SIG-M5 (cell line): Measurements from ENCODE around the gene RPS27.

Experiments
- DNase-seq: peaks from one replicate; lab custom pipeline; 2025; lab: John Stamatoyannopoulos, UW

RPS27 gene

DNA sequence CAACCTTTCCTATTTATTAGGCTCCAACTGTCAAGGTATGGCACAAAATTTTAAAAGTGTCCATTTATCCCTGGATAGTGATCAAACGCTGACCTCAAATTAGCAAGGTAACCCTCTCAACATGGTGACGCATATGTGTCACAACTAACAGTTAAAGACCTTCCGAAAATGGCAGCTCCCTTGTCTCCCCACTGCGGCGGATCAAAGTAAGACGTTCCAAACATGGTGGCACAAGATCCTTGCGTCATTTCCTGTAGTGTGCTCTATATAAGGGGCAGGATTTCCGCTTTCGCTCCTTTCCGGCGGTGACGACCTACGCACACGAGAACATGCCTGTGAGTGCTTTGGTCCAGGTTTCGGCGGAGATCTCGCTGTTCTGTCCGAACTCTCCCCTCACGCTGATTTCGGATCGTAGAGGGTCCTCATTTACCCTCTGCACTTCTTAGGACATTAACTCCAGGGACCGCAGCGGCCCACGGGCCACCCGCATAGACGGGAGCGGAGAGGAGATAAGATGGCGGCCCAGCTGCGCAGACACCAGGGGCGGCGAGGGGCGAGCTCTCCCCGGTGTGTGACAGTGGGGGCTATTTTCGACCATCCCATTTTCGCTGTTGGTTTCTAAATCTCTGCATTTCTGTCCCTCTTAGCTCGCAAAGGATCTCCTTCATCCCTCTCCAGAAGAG is at the start of gene RPS27:
Gene RPS27 (plus strand): TSS at position 295 of the 683 bp plus-strand sequence. CDS start 35 bp downstream, at position 330.
- DNase-seq = peak; percentile 98

DNA sequence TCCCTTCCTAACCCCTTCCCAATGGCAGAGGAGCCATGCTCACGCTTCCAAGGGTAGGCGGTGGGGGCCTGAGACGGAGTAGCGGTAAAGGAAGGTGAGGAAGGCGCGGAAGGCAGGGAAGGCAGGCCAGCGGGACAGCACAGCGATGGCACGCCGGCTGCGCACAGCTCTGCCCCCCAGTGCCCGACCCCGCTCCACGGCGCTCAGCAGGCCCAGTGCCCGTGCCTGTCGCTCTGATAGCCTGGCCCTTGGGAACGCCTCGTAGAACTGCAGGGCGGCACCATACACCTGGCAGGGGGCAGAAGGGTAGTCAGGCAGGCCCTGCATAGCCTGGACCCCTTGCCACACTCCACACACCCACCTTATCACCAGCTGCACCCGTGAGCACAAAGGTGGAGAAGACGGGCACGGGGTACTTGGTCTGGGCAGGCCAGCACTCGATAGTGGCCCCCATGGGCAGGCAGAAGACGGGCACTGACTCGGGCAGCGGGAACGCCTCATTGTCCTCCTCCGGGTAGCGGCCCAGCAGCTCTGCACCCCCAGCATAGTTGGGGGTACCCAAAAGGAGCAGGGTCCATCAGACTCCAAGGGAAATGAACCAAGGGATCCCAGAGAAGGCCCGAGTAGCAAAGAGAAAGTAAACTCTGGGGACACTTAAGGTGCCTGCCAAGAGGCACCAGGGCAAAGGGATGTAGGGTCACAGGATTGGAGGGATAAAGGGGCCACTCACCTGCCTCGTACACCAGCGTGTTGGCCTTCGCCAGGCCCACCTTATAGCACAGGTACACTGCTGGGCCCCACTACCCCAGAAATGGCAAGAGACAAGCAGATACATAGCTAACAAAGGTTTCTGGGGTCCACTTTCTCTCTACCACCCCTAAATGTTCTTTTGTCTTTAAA is 48.5 kb upstream of the RPS27 start:
- no peak for DNase-seq

DNA sequence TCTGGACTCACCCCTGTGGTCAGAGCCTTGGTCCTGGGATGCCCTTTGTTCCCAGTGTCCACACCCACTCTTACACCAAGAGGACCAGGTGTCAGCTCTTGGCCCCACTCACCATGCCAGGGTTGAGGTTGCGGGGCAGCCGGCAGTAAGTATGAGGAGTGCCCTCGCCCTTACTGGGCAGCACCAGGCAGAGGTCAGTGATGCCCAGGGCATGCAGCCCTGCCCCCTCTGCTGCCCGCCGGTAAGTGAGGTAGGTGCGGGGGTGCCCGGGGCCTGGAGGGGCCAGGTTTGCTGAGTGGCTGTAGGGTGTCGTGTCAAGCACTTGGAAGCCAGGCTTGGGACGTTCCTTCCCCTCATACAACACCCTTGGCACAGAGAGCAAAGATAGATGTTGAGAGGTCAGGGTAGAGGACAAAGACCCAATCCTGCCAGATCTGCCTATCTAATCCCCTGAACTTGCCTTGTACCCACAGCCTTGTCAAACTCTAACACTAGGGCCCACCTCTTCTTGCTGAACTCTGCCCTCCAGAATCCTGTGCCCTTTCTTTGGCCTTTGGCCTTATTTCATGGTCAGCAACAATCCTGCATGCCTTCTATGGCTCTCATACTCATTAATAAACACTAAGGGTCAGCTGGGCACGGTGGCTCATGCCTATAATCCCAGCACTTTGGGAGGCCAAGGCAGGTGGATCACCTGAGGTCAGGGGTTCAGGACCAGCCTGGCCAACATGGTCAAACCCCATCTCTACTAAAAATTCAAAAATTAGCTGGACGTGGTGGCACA is 47.6 kb upstream of the RPS27 start:
- no peak for DNase-seq

DNA sequence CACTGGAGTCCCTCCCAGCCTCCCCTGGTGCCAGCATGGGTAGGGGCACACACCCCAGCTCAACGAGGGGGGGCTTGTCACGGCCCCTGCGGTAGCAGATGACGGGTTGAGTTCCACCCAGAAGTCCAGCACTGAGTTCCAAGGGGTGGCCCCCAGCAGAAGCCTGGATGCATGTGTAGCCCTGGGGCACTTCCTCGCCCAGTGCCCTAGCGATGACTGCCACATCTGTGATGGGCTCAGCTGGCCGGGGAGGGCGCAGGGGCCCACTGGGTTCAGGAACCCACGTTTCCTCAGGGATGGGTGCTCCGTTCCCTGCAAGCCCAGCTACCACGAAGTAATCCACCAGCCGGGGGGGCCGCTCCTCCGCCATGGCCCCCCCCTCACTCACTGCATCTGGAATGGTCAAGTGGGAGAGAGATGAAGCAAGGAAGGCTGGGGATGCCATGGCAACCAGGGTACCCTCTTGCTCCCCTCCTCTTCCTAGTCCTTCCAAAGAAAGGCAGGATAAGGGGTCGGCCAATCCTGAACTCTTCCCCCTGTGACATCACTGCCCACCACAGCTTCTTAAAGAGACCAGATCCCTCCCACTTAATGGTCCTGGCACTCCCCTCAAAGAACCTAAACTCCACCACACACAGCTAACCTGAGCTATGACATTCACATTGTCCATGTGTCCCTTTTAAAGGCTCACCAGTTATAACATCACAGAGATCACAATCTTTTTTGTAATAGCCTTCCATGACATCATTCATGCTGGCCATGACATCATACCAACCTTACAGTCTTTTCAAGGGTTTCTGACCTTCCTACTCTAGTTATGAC is 46.3 kb upstream of the RPS27 start:
- DNase-seq = no peak

DNA sequence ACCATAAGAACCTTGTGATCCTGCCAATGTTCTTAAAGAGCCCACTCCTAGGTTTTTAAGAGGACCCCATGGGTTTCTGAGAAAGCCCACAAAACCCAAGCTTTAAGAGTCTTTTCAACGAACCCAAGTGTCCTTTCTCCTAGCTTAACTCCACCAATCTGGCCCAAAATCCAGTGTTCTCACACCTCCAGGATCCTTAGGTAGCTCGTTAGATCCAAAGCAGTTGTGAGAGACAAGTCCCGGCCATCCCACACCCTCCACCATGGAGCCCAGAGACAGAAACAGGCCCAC is 45.8 kb upstream of the RPS27 start:
- DNase-seq = no peak

DNA sequence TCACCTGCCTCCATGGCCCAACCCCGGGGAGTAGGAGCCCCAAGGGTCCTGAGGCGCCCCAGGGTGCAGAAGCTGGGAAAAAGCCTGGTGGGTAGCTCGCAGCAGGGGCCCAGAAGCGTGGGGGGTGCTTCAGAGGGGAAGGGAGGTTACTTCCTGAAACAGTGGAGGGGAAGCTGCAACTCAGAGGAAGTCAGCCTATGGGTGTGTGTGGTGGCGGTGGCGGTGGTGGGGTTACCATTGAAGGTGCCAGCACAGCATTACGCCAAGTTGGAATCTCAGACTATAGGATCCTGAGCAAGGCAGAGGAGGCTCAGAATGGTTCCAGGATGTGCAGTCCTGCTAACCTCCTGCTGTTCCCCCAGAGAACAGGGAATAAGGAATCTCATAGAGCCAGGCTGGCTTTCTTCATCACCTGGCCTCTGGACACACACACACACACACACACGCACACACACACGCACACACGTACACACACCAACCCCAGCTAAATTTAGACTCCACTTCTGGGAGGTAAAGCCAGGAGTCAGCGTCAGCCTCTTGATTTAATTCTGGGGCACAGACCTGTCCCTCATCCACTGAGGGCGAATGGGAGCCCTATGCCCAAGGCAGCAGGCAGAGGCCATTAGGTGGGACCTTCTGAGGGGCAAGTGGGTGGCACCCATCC is 45.3 kb upstream of the RPS27 start:
- peak; percentile 90 for DNase-seq

DNA sequence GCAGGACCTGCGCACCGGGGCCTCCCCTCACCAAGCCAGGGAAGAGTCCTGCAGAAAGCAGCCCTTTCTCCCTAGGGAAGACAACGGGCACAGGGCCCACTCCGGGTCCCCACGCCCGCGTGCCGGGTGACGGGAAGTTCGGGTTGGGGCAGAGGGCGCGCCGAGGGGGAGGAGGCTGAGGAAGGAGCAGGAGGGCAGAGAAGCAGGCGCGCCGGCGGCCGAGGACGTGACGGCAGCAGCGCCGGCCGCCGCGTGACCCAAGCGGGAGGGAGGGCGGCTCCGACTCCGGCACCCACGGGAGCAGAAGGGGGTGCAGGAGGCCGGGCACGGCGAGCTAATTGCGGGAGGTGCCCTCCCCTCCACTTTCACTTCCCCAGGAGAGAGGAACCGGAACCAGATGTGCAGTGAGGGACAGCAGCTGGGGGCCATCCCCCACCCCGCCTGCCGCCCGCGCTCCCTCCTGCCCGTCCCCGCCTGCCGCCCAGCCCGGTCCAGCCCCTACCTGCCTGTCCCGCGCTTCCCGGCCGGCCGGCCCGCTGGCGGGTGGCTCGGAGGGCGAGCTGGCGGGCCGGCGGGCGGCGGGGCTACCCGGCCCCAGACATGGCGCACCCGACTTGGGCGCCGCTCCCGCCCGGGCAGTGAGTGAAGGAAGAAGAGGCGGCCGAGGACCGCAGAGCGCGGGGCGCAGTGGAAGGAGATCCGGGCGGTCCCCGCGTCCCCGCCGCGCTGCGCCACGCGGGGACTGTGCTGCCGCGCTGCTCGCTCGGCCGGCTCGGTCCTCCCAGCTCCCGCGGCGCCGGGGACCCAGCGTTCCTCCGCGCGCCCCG is 44.6 kb upstream of the RPS27 start:
- peak; percentile 89 for DNase-seq

DNA sequence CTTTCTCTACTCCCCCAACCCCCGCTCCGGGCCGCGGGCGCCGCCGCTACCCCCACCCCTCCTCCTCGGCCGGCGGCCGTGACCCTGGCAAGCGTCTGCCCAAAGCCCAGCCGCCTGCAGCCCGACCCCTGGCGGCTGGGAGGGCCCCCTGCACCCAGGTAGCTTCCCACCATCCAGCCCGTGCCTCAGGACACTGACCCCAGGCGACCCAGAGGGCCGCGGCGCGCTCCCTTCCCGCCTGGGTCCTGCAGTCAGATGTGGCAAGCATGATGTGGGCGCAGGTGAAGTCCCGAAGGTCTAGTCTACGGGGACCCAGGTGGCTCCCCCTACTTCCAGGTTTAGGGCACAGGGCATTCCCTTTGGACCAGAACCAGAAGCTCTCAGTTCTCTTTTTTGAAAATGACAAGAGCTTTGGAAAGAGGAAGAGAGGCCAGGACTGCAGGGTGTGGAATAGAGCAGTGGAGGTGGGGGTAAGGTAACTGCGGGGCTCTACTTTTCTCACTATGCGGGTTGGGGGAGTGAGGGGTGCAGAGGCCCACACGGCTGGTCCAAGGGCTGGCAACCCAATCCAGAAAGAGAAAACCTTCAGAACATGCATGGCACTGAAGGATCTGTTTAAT is 43.8 kb upstream of the RPS27 start, which contains the start of gene DENND4B:
Gene DENND4B (minus strand): TSS at position 97 of the 620 bp plus-strand sequence. CDS start 2,344 bp downstream, outside the sequence.
- no peak for DNase-seq

DNA sequence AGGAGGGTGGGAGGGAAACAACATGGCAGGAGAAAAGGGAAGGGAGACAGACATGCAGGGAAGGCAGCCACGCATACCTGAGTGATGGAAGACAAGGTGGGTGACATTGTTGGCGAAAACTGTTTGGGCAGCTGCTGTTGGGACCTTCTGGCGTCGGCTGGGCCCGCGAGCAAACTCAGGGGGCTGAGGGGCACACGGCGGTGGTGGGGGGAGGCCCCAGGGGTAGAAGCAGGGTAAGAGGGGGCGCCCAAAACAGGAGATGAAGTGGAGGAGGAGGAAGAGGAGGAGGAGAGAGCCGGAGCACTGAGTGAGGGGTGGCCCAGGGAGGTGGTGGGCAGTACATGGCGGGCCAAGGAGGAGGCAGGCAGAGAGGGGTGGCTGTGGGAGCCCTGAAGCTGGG is 39.4 kb upstream of the RPS27 start:
- no peak for DNase-seq

DNA sequence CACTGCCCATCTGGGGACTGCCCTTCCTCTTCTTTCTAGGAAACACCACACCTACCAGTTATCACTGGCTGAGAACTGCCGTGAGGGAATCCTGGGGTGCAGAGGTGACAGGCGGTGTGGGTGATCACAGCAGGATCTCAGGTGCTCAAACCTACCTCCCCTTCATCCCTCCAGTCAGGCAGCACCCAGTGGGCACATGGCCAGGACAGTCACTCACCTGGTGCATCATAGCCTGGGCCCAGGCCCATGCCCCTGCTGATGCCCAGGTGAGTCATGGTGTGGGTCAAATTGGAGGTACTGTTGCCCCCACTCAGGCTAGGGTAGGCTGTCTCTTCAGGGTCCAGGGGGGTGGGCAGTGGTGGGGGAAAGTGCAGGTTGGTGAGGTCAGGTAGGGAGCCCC is 38.8 kb upstream of the RPS27 start:
- no peak for DNase-seq

DNA sequence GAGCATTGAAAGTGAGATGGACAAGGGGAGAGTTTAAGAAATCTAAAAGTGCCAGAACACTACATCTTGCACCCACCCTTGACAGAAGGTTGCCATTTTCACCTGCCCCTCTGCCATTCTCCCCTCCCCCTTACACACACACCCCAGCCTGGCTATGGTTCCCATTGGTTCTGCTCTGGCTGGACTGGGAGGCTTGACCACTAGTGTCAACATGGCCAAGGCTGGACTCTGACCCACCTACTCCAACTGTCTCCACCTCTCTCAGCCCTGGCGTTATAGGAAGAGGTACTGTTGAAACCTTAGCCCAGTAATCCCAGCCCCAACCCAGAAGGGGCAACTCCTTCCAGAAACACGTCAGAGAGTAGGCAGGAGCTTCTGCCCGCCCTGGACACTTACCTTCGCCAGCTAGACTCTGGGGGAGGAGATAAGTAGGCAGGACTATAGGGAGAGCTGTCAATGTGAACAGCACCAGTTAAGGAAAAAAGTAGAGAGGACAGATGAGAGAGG is 36.6 kb upstream of the RPS27 start:
- DNase-seq = no peak

DNA sequence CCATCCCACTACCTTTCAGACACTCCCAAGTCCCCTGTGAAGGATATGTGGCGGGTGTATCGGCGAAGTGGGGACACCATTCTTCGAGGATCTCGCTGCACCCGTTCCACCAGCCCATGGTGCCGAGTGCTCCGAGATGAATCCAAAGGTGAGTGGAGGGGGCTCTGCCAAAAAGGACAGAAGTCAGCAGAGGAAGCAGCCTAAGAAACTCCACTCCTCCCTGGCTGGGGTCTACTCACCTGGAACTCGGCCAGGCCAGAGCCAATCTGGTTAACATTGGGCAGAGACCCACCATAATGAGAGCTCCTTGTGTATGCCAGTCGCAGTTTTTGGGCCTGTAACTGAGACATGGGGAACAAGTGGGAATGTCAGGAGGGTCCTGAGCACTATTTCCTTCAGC is 35.7 kb upstream of the RPS27 start:
- no peak for DNase-seq

DNA sequence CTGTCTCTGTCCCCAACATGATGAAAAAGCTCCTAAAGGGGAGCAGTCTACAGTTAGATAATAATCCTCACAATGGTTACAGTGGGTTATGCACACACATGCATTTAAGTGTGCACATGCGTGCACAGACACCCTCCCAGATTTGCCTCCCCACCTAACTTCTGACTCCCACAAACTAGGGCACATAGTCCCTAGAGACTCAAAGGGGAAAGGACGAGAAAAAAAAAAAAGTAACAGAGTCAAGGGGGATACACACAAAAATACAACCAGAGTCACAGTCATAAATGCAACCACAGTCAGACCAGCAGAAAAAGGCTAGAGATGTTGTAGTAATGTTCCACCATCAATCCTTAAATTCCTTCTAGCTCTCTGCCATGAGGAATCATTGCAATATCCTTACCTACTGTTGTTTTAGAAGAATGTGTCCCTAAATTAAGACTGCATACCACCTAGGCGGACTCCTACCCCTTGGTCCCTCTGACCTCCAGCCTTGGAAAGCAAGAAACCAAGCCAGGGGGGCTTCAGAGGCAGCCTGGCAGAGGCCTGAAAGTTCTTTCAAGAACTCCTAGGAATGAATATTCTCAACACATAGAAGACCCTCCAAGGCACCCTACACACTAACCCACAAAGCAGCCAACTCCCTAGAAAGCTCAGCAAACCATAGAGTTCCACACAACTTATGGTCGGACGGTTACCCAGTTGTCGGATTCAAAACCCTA is 33.4 kb upstream of the RPS27 start:
- no peak for DNase-seq

DNA sequence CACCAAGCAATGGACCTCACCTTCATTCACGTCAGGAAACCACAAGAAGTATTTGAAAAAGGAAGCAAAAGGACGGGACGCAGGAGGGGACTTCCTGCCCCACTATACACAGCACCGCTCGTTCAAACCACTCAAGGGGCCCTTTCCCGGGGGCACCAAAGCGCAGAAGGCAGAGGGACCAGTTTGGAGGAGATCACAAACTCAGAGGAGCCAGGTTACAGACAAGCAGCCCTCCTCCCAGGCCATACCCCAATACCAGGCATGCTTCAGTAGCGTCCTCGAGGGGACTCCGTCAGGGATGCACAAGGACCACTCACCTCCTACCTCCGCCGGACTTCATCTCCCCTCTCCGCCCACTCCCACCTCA is 32.8 kb upstream of the RPS27 start:
- DNase-seq = no peak

DNA sequence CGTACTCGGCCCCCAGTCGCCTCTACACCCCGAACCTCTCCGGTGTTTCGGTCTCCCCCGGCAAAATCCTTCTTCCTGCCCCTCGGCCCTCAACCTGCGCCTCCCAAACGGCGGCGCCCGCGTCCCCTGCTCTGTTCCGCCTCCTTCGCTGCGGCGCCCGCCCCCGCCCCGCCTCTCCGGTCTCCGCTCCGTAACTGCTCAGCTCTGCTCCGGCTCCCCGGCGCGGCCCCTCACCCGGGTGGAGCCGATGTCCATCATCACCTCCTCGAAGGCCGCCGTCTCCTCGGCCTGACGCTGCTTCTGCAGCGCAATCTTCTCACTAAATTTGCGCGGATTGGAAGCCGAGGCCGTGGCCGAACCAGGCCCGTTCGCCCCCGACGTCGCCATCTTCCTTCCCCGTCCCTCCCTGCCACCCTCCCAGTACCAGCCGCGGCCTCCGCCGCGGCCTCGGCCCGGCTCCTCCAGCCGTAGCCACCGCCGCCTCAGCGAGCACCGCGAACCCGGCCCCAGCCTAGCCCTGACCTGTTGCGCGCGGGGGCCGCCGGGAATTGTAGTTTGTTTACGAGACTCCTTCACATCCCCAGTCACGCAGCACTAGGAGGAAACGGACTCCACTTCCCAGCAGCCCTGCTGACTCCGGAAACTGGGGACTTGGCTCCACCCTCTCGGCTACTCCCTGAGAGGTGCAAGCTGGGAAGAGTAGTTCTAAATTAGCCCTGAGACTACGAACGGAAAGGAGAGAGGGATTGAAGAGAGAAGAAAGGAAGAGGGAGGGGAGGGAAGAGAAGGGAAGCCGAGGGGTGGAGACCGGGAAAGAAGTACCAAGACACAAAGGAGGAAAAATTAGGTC is 32.2 kb upstream of the RPS27 start, which contains the start of gene CRTC2:
Gene CRTC2 (minus strand): TSS at position 502 of the 850 bp plus-strand sequence. CDS start 115 bp downstream, at position 387.
- peak; percentile 99 for DNase-seq

DNA sequence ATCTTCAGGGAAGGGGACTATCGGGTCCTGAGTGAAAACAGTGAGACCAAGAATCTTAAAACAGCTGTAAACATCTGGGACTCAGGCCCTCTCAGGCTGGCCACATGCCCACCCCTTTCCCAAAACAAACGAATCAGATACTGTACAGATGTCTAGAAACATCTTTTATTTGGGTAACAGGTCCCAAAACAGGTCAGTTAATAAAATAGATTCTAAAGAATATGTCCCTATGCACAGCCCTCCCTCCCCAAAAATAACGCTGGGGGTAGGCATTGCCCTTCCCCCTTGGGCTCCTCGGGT is 31.7 kb upstream of the RPS27 start:
- no peak for DNase-seq

DNA sequence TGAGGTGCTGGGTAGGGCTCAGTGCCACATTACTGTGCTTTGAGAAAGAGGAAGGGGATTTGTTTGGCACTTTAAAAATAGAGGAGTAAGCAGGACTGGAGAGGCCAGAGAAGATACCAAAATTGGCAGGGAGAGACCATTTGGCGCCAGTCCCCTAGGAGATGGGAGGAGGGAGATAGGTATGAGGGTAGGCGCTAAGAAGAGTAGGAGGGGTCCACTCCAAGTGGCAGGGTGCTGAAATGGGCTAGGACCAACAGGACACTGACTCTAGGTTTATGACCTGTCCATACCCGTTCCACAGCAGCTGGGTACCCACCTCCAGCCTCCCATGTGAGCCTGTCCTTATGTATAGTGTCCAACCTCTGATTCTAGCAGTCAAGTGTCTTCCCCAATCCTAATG is 31.1 kb upstream of the RPS27 start:
- DNase-seq = no peak

DNA sequence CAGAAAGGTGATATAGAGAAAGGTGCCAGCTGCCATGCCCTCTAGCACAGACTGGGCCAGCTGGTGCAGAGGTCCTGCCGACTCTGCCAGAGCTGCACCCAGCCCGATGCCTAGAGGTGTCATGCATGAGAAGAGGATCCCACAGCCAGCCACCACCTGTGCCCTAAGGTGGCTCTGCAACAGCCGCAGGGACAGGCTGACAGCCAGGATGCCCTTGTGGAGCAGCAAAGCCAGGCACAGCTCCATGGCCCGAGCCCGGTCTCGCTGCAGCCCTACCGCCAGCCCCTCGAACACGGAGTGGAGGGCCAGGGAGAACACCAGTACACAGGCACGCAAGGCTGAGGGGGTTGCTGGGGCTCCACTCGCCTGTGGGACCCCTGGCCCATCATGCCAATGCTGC is 30.4 kb upstream of the RPS27 start:
- DNase-seq = no peak
